Myocyte (in vitro differentiated cells): ENCODE measurements around the gene PIP4K2A. TPM values are rescaled to one million over a fixed set of nuclear protein-coding genes. Genes with fewer than 3 reads are reported as not detected.
"Not testable (repeated sequence)": the region's sequence is repeated elsewhere in the genome, so short reads cannot be mapped to it uniquely, and the experiment has no call there.

Experiments
- DNase-seq: peaks from one replicate; pipeline ENCODE4 v3.0.0-alpha.2; 2012; ENCODE audit warnings: low read depth
- total RNA-seq: library from RNA; depleted of rRNA; stranded (reverse); fragments of >200 nt; gene quantifications from 2 replicates; pipeline ENCODE4 v1.2.3, GENCODE V29; 2014

PIP4K2A gene
- total RNA-seq, 1 donor from 2014 or later = 22.5 TPM

DNA sequence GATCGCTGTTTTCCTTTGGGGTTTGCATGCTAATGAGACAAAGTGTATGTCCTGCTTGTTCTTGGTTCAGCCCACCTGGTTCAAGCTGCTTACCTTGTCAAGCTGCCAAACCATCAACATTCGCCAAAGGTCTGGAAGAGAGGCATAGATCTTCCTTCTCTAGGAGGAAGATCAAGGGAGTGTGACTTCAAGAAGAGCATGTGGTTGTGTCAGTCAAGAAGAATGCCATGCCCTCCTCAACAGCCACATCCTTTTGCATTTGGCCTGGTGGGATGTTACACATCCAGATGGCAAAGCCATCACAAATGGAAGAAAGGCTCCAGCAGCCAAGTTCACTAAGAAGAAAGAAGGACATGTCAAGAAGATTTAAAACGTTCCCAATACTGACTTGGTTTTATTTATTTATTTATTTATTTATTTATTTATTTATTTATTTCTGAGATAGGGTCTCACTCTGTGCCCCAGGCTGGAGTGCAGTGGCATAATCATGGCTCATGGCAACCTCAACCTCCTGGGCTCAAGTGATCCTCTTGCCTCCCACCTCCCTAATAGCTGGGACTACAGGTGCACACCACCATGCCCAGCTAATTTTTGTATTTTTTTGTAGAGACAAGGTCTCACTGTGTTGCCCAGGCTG lies 5.1 kb upstream of the PIP4K2A start:
- peak; percentile 44 for DNase-seq

- DNase-seq = not testable (repeated sequence)
Observed at GRCh38 chr10:22718659-22719058, 4.3 kb upstream of the PIP4K2A start.

GRCh38 chr10:22717728-22718127 lies 3.4 kb upstream of the PIP4K2A start:
- no peak for DNase-seq

DNA sequence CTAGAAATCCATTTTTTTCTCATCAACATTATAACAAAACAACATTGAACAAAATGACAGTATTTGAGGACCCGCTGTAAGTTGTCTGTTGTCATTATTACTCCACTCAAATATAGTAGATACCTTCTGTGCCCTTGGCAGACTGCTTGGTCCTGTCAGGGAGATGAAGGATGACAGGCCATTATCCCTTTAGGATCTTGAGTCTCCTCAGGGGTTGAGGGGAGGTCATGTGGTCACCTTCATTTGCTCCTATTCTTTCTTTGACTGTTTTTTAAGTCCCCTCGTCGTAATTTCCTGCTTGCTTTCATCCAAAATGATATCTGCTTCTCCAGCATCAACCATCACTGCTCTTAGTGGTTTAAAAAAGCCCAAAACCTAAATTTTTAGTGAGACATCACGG lies 2.6 kb upstream of the PIP4K2A start:
- DNase-seq = no peak

DNA sequence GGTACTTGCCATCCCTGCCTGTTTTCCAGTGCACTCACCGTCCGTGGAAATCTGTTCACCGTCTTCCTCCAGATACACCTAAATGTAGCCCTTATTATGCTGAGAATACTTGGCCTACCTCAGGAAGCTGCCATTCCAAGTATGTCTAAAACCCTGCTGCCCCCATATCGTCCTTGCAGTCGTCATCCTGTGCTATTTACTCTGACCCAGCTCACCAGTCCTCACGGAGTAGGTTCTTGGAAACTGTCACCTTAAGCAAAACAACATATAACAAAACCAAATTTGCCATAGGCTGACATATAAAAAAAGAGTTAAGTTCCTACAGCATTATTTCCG lies 880 bp upstream of the PIP4K2A start:
- no peak for DNase-seq

DNA sequence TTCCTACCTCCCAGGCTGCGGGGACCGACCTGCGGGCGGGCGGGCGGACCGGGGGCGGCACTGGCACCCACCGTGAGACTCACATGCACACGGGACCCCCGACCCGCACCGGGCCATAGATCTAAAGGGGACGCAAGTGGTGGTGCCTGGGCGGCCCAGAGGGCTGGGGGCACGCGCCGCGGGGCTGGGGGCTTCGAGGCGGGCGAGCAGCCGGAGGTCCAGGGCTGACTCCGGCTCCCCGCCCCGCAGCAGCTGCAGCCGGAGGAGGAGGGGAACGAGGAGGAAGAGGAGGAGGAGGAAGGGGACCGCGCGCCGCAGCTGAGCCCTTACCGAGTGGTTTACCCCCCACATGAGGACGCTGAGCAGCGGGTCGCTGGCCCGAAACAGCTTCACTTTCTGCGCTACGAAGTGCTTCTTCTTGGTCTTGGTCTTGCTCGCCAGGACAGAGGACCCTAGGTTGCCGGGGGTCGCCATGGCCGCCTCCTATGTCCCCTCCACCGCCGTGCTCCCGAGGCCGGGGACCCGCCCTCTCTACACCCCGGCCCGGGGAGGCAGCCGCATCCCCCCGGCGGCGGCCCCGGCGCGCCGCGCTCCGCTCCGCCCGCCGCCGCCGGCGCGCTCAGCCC lies 412 bp downstream of the PIP4K2A start:
- DNase-seq = peak; percentile 31

GRCh38 chr10:22712956-22713852 lies 1.2 kb downstream of the PIP4K2A start:
- DNase-seq = peak; percentile 57

GRCh38 chr10:22712211-22712955 lies 2.0 kb downstream of the PIP4K2A start:
- peak; percentile 22 for DNase-seq

DNA sequence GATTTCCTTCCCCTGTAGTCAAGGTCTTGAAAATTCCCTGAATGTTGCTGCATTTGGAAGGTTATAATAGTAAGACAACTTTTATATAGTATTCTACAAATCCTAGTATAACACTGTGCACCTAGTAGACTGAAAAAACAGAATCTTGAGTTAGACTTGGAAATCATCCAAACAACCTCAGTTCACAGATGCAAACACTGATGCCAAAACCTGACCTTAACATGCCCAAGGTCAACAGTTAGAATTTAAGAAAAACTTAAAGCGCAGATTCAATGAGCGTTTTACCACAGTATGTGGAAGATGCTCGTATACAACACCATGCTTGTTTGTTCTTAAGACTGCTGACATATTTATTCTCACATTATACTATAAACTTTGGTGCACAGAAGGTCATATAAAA lies 3.0 kb downstream of the PIP4K2A start:
- DNase-seq = no peak

DNA sequence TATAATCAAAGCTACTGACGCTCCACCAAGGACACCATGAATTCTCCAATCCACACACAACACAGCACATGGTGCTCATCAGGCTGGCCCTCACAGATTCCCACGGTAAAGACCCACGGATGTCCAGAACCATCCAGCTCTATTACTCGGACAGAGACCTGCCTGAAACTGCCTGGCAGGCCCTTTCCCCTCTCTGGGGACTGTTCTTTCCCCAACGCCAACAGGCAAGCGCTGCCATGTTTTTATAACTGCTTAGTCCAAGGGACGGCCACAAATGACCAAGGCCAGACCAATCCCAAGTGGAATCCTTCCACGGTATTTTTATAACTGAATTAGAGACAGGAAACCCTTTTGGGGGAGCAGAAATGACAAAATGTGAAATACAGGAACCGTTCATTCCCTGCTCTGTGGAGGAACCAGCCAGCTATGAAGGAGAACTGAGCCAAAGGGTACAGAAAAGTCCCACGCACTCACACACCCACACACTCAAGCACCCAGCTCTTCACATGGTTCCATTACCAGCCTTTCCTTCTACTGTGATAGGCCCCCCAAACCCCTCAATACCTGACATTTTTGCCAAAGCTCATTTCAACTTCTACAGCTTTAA lies 4.1 kb downstream of the PIP4K2A start:
- DNase-seq = no peak

- DNase-seq = no peak
Observed at GRCh38 chr10:22708772-22709171, 5.6 kb downstream of the PIP4K2A start.

GRCh38 chr10:22705527-22705926 lies 8.9 kb downstream of the PIP4K2A start:
- DNase-seq = no peak

DNA sequence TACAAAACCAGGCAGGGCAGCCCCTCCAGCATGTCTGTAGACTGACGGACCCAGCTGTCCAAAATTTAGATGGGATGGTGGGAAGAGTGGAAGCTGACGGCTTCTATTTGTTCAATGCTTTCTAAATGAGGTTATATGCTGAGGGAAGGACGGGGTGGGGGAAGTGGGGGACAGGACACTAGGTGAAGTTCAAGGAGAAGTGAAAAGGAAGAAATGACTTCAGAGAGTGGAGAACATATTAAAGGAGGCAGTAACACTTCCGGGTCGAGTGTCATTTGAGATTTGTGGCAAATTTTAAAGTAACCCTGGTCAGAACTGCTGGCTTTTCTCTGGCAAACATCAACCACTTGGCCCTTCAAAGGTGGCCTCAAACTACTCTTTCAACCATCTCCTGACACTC lies 9.4 kb downstream of the PIP4K2A start:
- no peak for DNase-seq

DNA sequence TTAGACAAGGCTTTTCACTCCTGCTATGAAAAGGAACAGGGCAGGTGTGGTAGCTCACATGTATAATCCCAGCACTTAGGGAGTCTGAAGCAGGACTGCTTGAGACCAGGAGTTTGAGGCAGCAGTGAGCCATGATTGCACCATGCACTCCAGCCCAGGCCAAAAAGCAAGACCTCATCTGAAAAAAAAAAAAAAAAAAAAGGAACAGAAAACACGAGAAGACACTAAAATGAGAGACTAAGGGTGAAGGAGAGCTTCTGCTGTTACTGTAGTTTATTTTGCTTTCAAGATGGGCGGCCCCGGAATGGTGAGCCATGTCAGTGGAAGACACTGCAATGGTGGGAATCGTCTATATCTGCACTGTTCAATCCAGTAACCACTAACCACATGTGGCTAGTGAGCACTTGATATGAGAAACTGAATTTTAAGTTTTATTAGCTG lies 9.9 kb downstream of the PIP4K2A start:
- DNase-seq = no peak

- no peak for DNase-seq
Observed at GRCh38 chr10:22702348-22702747, 12.0 kb downstream of the PIP4K2A start.

GRCh38 chr10:22701132-22701826 lies 13.1 kb downstream of the PIP4K2A start:
- no peak for DNase-seq

GRCh38 chr10:22700489-22700888 lies 13.9 kb downstream of the PIP4K2A start:
- no peak for DNase-seq

- DNase-seq = no peak
Observed at GRCh38 chr10:22699976-22700375, 14.4 kb downstream of the PIP4K2A start.

DNA sequence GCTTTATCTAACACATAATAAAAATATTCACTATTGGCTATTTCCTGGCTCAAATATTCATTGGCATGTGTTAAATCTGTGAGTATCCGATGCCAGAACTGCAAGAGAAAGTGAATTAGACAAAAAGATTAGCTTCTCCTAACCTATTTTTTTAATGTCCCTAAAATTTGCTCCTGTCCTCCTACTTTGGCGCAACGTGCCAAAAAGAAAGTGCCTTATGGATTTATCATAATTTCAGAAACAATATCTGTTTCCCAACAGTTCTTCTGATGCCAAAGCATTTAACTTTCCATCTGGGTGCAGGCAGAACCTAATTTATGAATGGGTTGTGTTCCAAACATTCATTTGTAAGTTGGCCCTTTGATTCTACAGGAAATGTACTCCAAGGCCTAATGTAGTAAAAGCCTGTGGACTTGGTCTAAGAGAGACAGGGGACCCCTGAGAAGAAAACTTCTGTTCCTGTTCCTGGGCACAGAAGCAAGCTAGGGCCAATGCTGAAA lies 15.4 kb downstream of the PIP4K2A start:
- DNase-seq = no peak

GRCh38 chr10:22697800-22698199 lies 16.6 kb downstream of the PIP4K2A start:
- no peak for DNase-seq
